Kidney capillary endothelial cell (primary cell): ENCODE data around the gene MPND.
A peak's percentile ranks its signal among the peaks of the same experiment; 100 is the strongest.

Experiments used
- DNase-seq: peaks from one replicate; pipeline ENCODE4 v3.0.0-alpha.2; 2018; ENCODE audit warnings: low spot score

The MPND gene

GRCh38 chr19:4366666-4367335 is 23.4 kb downstream of the MPND start:
- no peak for DNase-seq

GRCh38 chr19:4367336-4367723 is 24.0 kb downstream of the MPND start:
- no peak for DNase-seq

GRCh38 chr19:4367781-4368127 is 24.4 kb downstream of the MPND start:
- DNase-seq, result no peak

GRCh38 chr19:4368128-4368820 is 24.9 kb downstream of the MPND start:
- DNase-seq, result no peak

- no peak for DNase-seq
Observed at GRCh38 chr19:4369109-4369887, 25.9 kb downstream of the MPND start.

- no peak for DNase-seq
Observed at GRCh38 chr19:4369888-4370260, 26.5 kb downstream of the MPND start.

GRCh38 chr19:4370418-4371041 is 27.2 kb downstream of the MPND start:
- DNase-seq, result no peak

- no peak for DNase-seq
Observed at GRCh38 chr19:4371247-4372164, 28.1 kb downstream of the MPND start.

GRCh38 chr19:4372165-4373012 is 29.0 kb downstream of the MPND start:
- no peak for DNase-seq

GRCh38 chr19:4373013-4373367 is 29.6 kb downstream of the MPND start:
- DNase-seq, result no peak

GRCh38 chr19:4373601-4374497 is 30.5 kb downstream of the MPND start:
- DNase-seq, result no peak

- DNase-seq, result peak; percentile 87
Observed at GRCh38 chr19:4374498-4375163, 31.3 kb downstream of the MPND start.

GRCh38 chr19:4375164-4376027 is 32.0 kb downstream of the MPND start:
- no peak for DNase-seq

- no peak for DNase-seq
Observed at GRCh38 chr19:4376028-4376670, 32.8 kb downstream of the MPND start.

- DNase-seq, result no peak
Observed at GRCh38 chr19:4376671-4376990, 33.3 kb downstream of the MPND start.

- no peak for DNase-seq
Observed at GRCh38 chr19:4376991-4377781, 33.8 kb downstream of the MPND start.

GRCh38 chr19:4378886-4379285 is 35.5 kb downstream of the MPND start:
- DNase-seq, result no peak
